ENCODE measurements around the gene OSBPL9.
"Not testable (repeated sequence)": the region's sequence is repeated elsewhere in the genome, so short reads cannot be mapped to it uniquely, and the experiment has no call there.

Gene OSBPL9

DNA sequence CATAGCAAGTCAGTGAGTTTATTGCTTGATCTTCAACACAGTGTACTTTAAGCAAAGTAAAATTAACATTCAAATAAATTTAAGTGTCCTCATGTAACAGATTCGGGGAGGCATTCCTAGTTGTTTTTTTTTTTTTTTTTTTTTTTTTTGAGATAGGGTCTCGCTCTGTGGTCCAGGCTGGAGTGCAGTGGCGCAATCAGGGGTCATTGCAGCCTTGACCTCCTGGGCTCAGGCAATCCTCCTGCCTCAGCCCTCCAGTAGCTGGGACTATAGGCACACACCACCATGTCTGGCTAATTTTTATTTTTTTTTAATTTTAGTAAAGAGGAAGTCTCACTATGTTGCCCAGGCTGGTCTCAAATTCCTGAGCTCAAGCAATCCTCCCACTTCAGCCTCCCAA, 22.8 kb downstream of the OSBPL9 start:
- DNase-seq = no peak

DNA sequence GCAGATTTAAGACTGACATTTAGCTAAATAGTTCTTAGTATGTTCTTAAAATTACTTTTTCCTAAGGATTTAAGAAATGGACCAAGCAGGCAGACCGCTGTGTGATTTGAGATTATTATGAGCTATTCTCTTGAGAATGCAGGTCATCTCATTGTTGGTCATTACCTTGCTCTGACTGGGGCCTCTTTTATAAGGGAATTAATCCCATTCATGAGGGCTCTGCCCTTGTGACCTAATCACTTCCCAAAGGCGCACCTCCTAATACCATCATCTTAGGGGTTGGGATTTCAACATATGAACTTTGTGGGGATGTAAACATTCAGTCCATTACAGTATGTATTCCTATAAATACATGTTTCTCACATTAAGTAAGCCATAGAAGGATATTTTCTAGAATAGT, 24.2 kb downstream of the OSBPL9 start:
- DNase-seq = no peak

DNA sequence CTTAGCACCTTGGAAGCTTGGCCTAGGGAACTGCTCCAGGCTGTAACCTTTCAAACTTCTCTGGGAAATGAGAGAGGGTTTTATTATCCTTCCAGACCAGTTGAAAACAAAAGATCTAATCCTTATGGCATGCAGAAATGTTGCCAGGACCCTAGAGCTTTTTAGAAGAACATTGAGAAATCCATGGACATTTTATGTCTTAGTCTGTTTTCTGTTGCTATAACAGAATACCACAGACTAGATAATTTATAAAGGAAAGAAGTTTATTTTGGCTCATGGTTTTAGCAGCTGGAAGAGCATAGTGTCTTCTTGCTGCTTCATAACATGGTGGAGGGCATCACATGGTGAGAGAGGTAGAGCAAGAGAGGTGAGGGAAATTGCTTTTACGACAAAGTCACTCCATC, 25.8 kb downstream of the OSBPL9 start:
- DNase-seq = no peak

DNA sequence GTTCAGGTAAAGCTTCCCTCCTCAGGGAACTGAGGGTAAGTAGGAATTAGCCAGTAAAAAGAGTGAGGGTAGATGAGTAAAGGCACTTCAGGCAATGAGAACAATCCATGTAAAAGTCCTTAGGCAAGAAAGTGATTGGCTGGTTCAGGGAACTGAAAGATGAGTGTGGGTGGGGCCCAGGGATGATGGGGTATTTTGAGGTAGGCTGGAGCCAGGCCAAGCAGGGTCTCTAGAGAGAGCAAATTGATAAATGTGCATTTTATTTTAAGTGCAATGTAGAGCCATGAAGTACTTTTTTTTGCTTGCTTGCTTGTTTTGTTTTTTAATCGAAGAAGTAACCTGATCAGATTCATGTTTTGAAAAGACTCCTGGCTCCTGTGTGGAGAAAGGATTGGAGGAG, 26.5 kb downstream of the OSBPL9 start:
- no peak for DNase-seq

DNA sequence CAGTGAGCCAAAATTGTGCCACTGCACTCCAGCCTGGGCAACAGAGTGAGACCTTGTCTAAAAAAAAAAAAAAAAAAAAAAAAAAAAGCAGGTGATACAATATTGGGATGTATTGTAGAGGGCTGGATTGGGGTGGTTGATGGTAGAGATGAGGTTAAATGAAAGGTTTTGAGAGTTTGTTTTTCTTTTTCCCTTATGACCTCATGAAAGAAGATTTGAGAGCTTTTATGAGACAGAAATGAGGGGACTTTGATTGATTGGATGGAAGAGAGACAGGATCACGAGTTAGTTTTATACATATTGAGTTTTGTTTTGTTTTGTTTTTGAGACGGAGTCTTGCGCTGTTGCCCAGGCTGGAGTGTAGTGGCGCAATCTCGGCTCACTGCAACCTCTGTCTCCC, 27.1 kb downstream of the OSBPL9 start:
- no peak for DNase-seq

DNA sequence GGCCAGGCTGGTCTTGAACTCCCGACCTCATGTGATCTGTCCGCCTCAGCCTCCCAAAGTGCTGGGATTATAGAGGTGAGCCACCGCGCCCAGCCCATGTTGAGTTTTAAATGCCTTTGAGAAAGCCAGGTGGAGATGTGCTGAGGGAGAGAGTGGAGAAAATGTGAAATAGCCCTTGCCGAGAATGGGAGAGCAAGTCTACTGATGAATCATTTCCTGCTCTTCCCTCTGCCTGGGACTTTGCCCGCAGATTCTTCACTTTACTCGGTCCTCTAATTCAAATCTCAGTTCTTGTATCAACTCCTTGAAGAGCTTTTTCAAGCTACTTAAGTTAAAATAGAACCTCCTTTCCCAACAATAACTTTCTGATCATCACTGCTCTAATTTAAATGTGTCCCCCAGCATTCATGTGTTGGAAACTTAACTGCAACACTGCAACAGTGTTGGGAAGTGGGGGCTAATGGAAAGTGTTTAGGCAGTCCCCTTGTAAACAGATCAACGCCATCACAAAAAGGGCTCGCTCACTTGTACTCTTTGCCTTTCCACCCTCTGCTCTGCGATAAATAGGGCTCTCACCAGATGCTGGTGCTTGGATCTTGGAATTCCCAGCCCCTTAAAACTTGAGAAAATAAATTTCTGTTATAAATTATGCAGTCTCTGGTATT, 27.8 kb downstream of the OSBPL9 start:
- no peak for DNase-seq

DNA sequence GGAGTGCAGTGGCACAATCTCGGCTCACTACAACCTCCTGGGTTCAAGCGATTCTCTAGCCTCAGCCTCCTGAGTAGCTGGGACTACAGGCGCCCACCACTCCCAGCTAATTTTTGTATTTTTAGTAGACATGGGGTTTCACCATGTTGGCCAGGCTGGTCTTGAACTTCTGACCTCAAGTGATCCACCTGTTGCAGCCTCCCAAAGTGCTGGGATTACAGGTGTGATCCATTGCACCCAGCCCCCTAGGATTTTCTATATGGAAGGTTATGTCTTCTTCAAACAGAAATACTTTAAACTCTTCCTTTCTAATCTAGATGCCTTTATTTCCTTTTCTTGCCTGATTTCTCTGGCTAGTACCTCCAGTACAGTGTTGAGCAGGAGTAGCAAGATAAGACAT, 29.7 kb downstream of the OSBPL9 start:
- not testable (repeated sequence) for DNase-seq

DNA sequence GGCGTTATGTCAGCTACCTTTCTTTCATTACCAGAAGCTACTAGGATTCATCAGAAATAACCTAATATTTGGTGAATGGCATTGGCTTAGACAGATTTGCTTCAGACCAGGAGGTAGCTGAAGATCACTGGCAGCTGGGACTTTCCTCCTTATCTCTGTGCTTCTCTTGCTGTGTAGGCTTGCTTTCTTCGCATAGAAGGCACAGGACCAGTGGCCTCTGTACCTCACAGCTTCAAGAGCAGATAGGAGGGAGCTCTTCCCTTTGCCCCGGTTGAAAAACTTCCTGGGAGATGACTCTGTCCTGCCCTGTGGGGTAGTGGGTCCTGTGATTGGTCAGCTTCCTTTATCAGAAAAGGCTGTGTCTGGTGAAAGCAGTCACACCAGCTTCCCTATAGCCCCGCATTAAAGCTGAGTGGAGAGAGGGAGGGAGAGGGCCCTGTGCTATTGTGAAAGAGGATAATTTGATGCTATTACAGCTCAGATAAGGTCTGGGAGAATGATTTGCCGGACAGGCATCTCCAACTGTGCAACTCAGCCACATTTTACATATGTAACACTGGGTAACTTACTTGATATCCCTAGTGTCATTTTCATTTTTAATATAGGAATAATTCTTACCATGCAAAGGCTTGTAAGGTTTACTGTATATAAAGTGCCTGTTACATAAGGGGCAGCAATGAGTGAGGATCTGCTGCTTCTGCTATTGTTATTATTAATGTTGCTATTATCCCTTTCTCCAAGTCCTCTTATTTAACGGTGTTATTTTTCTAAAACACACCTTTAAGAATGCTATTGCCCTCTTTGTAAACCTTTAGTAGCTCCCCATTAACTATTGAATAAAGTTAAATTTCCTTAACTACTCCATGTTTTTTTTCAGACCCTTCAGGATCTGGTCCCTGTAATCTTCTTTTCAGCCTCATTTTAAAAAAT, 31.6 kb downstream of the OSBPL9 start:
- DNase-seq = no peak

DNA sequence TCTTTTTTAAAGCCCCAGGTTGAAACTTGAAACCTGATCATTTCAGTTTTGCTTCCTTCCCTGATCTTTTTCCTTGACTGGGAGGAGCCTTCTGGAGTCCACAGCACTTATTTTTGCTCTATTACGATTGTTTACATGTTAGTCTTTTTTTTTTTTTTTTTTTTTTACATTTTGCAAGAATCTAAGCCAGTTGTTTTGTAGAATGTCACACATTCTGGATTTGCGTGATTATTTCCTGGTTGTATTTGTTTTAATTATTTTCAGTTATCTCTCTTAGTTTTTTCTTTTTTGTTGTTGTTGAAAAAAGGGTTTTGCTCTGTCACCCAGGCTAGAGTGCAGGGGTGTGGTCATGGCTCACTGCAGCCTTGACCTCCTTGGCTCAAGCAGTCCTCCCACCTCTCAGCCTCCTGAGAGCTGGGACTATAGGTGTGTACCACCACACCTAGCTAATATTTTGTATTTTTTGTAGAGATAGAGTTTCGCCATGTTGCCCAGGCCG, 32.8 kb downstream of the OSBPL9 start:
- no peak for DNase-seq

DNA sequence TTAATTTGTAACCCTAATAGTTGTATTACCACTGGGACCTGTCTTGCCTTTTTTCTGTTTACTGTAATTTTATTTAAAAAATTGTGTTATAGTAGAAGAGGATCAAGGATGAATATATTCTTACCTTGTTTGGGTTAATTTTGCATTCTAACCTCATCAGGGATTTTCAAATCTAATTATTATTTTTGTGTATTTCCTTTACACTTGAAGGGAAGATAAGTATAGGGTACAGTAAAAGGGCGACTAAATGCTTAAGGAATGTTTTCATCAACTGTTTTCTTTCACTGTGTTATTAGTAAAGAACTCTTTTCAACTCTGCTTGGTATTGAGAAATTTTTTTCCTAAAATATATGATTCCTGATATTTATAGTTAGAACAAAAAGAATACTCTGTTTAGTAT, 33.3 kb downstream of the OSBPL9 start:
- no peak for DNase-seq

DNA sequence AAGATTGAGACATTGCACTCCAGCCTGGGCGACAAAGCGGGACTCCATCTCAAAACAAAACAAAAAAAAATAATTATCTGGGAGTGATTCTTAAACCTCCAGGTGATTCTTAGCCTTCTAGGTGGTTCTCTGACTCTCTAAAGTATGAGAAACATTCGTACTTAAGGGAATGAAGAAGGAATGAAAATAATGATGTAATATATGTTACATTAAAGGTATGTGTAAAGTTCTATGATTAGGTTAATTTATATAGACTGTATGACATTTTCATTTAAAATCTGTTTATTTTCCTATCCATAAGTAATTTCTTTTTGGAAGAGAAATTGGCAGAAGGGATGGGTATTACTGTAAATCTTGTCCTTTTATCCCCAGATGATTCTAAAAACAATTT, 34.7 kb downstream of the OSBPL9 start:
- DNase-seq = no peak

DNA sequence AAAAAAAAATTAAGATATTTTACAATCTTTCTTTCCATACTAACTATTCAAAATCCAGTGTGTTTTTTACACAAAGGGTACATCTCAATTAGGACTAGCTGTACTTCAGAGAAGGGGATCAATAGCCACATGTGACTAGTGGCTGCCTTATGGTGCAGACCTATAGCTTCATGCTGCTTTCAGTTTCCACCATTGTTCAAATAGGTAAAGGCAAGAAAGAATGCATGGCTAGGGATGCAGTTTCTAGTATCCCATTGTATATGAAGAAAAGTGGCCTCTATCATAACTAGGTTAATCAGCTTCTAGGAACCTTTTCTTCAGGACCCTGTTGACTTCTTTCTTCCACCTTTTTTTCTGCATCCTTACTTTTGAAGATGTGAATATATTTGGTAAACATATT, 35.7 kb downstream of the OSBPL9 start:
- no peak for DNase-seq

DNA sequence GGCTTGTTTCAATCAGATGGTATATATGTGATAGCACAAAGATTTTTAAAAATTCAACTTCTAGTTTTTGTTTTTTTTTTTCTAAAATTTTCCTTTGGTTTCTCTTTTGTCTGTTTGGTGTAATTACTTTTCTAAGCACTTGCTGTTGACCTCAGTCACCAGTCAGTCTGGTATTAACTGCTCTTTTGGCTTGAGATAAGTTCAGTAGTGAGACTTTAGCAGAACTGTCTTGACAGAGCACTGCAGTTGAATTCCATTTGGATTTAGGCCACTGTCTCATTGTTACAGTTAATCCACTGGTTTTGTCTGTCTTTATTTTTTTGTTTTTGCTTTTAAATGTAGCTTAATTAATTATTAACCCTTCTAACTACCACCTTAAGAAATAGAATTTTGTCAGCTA, 36.2 kb downstream of the OSBPL9 start:
- no peak for DNase-seq

DNA sequence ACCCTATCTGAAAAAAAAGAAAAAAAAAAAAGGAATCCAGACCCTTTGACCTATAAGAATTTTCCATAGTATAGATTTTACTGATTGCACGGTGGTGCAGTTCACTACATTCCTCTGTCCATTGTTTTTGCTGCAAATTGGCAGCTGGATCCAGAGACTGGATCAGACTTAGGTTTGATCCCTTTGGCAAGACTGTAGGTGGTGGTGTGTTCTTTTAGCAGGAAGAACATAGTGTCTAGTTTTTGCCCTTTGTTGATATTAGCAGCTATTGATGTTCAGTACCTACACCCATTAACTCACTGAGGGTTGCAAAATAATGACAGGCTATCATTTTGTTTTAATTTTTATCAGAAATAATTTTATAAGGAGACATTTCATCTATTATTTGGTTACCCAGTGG, 37.1 kb downstream of the OSBPL9 start:
- no peak for DNase-seq

DNA sequence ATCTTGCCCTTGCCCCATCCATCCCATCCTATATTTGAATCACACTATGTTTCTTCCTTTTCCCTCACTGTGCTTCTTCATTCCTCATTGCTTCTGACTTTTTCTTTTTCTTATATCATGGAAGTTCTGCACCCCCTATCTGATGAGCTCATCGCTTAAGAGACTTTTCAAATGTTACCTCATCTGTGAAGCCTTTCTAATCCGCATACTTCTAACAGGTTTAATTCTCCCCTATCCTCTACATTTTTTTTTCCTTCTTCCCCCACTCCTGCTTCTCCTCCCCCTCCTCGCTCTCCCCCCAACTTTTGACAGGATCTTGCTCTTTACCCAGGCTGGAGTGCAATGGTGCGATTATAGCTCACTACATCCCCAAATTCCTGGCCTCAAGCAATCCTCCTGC, 39.5 kb downstream of the OSBPL9 start:
- no peak for DNase-seq

DNA sequence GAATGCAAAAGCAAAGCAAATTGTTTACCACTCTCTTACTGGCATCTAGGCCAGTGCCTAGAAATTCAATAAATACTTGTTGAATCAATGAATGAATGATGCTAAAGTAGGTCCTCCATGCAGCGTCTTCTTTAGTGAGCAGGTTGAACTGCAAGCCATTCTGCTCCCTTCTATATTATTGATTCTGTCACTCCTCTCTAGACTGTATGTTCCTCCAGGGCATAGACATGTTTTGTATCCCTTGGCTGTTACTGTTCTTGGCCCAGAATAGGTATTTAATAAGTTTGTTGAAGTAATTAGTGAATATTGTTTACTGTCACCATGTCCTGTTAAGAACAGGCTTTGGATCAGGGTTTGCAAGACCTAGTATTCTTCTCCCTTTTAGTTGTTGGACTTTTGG, 43.7 kb downstream of the OSBPL9 start:
- no peak for DNase-seq

DNA sequence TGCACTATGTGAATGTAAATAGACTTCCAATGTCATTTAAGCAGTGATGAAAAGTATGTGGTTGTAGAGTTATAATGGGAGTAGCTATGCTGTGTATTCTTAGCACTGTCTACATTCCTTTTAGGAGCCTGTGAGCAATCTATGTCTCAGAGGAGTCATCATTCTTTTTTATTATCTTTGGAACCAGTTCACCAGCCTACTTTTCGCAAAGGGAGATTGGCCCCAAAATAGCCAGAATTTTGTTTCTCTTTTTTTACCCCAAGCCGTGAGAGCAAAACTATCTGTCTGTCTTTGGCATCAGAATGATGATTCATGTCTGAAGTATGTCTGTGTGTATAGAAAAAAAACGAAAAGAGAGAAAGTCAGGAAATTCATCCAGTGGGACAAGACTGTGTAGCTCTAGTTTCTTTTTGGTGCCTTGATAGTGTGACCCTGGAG, 44.2 kb downstream of the OSBPL9 start:
- no peak for DNase-seq

DNA sequence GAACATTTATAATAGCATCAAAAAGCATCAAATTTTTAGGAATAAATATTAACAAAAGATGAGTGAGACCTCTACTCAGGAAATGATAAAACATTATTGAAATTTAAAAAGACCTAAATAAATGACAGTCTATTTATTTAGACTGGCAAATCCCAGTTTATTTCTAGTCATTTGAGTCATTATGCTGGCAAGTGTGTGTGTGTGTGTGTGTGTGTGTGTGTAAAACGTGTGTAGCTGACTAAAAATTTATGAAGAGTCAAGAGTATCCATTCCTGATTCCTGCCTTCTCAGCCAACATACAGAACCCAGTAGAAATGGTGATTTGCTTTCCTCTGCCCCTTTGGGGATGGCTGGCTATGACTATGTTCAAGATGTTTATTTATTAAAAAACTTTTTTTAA, 46.2 kb downstream of the OSBPL9 start:
- DNase-seq = no peak

DNA sequence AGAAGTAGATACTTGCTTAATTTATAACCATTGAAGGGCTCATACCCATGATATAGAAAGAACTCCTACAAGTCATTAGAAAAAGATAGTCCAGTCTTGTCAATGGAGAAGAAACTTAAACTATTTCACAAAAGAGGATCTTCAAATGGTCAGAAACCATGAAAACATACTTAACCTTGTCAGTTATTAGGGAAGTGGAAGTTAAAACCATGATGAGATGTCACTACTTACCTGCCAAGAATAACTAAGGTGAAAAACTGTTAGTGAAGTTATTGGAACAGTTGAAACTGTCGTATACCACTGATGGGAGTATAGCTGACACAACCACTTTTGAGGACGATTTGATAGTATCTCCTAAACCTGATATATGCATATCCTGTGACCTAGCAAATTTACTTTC, 46.8 kb downstream of the OSBPL9 start:
- DNase-seq = no peak

DNA sequence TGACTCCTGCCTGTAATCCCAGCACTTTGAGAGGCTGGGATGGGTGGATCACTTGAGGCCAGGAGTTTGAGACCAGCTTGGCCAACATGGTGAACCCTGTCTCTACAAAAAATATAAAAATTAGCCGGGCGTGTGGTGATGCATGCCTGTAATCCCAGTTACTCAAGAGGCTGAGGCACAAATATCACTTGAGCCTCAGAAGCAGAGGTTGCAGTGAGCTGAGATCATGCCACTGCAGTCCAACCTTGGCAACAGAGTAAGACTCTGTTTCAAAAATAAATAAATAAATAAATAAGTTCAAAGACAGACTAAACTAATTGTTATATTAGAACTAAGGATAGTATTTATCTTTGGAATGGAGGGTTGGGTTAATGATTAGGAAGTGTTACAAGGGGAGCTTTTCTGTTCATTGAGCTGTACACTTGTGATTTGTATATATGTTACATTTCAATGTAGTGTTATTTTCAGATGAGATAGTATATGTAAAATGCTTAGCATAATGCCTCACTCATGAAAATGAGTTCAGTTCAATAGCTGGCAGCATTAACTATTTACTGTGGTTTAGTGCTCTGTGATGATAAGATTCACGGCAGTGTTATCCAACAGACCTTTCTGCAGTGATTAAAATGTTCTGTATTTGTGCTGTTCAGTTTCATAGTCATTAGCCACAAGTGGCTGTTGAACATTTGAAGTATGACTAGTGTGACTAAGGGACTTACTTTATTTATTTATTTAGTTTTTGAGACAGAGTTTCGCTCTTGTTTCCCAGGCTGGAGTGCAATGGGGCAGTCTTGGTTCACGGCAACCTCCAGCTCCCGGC, 47.7 kb downstream of the OSBPL9 start:
- no peak for DNase-seq

DNA sequence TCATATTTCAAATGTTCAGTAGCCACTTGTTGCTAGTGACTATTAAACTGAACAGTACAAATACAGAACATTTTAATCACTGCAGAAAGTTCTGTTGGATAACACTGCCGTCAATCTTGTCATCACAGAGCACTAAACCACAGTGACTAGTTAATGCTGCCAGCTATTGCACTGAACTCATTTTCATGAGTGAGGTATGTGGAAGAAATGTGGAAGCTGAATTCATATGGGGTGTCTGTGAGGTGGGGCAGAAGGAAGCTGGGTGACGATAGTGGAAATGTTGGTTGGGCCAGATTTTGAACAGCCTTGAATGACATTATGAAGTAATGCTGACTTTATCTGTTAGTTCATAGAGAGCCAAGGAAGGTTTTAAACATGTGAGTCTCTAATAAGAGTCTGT, 49.6 kb downstream of the OSBPL9 start:
- no peak for DNase-seq

DNA sequence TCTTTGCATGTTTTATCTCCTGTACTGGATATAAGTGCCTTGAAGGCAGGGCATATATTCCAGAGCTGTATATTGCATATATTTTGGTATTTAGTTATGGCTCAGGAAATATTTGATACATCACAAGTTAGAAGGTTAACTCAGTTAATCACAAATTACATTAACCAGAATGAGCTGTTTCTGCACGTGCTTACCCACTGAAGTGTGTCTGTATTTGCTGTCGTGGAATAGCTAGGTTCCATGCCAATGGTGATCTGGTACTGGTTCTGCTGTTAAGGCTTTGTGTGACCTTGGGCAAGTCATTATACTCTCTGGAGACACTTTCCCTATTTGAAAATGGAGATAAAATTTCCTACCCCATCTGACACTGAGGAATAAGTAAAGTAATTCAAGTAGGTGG, 50.7 kb downstream of the OSBPL9 start:
- DNase-seq = no peak

DNA sequence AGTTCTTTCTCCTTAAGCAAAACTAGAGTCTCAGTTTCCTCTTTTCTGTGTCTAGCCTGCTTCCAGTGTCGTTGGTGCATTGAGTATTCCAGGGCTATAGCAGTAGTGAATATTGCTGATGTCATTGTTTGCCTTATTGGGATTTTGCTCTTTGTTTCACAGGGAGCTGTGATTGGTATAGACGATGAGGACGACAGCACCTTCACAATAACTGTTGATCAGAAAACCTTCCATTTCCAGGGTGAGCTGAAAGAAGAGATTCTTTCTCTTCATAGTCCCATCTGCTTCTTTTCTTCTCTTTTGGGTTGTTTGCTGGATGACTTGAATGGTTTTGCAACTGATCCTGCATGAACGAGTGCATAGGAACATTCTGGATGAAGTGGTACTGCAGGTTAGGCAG, 52.4 kb downstream of the OSBPL9 start:
- DNase-seq = no peak

DNA sequence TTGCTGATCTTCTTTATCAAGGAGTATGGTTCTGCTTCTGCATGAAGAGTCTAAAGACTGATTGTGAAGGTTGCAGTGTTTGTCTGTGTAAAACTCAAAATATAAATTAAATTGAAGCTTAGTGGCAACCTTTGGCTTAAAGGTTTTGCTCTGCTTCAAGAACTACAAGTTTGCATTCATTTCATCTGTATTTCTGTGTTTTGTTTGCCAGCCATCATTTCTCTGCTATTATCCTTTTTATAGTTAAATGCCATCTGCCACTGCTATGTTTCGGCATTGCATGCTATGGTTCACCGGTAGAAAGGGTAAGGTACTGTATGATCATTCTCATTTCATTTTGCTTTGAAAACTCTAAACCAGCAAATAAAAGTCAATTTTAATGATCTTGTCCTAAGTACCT, 52.9 kb downstream of the OSBPL9 start:
- DNase-seq = no peak

Measured in NCI-H526 treated with DMSO at 0.1 percent for 48 hours (cell line).